ACHN (cell line): ENCODE data around the gene TRAF4.

Source experiments
- DNase-seq: peaks from one replicate; pipeline ENCODE4 v3.0.0-alpha.2; 2015
- in situ Hi-C: cut with HindIII; loops from 2 replicates; pipeline ENCODE4 v1.10.0; 2017; ENCODE audit warnings: low sequenced_read_pairs, low pct_ligation_motif_present, low pct_unique_long_range_greater_than_20kb

Gene TRAF4

DNA sequence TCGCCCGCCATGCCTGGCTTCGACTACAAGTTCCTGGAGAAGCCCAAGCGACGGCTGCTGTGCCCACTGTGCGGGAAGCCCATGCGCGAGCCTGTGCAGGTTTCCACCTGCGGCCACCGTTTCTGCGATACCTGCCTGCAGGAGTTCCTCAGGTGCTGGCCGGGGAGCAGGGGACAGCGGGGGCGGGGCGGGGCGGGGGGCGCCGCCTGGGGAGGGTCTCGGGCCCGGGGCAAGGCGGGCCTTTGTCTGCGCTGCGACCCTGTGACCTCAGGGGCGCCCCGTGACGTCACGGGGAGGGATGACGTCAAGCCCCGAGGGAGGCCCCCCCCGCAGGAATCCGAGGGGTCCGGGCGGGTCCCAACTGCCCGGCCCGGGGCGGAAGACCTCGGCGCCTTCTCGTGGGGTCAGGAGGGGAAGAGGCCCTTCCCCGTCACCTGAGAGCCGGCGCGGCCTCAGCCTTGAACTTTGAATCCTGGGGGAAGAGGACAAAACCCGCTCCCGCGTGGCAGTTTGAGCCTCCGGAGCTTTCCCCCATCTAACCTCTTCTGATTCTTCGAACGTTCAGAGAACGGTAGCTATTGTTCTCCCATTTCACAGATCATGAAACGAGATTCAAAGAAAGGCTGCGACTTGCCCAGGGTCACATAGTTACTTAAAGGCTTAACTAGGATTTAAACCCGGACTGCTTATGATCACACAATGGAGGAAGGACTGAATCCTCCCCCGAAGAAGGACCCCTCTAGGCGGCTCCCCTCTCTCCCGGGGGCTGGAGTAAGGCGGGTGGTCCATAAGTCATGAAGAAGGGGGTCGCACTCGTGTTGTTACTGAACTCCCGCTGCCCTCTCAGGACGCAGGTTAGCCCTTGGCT lies 527 bp downstream of the TRAF4 start:
- in situ Hi-C loops = no loop called here
- DNase-seq = peak; percentile 54

DNA sequence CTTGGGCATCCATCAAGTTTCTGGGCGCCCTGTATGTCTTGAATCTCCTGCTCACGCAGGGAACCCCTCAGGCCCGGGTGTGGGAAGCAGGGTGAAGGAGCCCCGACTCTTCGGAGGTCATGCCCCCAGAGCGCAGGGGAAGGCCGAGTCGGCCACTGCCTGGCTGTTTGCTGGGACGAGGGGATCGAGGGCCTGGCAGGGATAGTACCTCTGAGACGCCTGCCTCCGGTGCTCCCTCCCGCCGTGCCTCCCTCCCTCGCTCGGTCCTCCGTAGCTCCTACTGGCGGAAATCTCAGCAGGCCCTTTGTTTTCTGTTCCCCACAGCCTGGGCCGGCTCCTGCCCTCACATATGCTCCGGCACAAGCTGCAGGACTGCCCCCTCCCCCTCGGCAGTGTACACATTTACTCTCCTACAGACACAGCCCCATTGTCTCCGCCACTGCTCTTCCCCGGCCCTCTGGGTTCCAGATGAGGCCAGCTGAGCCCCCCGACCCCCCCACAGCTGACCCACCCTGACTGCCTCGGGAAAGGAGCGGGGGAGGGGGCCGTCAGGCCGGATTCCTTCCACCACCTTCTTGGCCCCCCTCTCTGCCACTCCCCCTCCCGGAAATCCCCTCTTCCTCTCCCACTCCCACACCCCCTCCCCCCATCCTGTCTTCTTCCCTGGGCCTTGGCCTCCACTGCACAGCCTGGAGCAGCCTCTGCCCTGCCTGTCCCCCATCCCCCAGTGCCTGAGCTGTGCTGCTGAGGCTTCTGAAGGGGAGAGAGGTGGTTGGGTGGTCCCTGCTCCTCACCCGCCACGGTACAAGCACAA lies 1.4 kb downstream of the TRAF4 start:
- in situ Hi-C loops = no loop called here

DNA sequence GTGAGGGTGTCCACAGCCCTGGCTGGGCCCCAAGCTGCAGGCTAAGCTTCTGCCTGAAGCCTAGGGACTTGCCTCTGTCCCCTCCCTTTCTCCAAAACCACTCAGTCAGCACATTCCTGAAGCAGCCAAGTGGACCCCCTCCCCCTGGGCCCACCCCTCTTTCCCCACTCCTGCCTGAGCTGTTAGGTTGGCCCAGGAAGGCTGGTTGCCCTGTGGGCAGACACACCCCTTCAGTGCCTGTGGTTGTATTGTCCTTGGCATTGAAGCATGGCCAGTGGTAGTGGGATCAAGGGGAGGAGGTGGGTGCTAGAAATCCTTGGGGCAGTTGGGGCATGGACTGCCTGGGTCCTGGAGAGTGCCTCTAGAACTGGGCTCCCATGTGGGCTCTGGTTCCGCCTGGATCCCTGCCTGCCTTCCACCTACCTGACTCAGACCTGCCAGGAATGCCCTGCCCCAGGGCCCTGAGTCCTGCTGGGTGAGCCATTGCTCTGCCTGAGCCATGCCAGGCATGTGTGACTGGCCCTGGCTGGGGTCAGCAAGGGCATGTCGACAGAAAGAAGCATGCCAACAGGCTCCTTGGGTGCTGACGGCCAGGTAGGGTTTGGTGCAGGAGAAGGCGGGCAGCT lies 2.1 kb downstream of the TRAF4 start:
- peak; percentile 61 for DNase-seq
- in situ Hi-C loops = no loop called here

More for the DNA sequence above, 1.4 kb downstream of the TRAF4 start:
- peak; percentile 41 for DNase-seq

DNA sequence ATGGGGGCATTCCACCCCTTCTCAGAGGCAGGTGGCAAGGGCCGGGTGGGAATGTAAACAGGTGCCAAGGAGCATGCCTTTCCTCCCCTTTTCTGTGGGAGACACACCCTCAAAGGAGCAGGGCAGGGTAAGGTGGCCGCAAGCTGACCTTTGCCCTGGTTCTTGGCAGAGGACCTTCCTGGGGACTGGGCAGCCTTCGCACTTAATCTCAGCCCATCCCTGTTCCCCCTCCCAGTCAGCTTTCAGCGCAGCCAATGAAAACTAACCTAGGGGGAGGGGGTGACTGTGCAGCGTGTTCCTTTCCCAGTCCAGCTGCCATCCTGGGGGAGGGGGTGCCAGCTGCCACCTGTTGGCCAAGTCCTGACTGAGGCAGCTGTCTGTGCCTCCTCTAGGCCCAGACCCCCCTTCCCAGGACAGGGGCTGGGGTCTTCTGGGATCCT lies 2.8 kb downstream of the TRAF4 start:
- in situ Hi-C loops = no loop called here
- no peak for DNase-seq

DNA sequence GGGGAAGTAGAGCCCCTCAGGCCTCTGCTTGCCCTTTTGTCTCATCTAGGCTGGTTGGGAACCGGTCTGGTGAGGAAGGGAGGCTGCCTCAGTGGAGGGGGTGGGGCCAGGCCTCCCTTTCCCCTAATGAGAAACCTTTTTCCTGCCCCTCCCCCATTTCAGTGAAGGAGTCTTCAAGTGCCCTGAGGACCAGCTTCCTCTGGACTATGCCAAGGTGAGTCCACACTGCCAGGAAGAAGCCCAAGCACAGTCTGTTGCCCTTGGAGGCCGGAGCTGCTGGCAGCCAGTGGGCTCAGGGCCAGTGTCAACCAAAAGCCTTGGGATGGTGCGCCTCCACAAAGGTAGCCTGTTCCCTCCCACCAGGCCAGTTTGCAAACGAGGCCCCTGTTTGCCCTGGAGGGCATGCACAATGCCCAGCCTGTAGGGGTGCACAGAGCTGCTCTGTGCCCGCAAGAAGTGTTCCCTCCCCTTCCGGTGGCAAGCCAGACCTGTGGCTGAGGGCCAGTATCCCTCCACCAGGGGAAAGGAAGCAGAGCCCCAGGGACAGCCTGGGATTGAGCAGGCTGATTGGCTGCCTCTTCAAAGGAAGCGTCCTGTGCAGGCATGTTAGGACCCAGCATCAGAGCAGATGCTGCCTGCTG lies 3.4 kb downstream of the TRAF4 start:
- in situ Hi-C loops = no loop called here
- no peak for DNase-seq

DNA sequence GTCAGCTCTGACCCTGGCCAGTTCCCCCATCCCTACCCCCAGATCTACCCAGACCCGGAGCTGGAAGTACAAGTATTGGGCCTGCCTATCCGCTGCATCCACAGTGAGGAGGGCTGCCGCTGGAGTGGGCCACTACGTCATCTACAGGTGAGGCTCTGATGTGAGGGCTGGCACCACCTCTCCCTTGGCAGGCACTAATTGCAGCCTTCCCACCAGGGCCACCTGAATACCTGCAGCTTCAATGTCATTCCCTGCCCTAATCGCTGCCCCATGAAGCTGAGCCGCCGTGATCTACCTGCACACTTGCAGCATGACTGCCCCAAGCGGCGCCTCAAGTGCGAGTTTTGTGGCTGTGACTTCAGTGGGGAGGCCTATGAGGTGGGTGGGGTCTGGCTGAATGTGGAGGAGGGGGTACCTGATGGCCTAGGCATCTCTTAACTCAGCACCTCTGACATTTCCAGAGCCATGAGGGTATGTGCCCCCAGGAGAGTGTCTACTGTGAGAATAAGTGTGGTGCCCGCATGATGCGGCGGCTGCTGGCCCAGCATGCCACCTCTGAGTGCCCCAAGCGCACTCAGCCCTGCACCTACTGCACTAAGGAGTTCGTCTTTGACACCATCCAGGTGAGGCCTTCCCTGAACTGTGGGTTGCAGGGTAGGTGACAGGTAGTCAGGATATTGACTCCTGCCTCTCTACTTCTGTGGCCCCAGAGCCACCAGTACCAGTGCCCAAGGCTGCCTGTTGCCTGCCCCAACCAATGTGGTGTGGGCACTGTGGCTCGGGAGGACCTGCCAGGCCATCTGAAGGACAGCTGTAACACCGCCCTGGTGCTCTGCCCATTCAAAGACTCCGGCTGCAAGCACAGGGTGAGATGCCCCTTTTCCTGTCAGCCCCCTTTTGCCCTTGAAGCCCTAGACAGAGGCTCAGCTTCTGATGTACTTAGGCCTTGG lies 4.3 kb downstream of the TRAF4 start:
- no peak for DNase-seq
- in situ Hi-C loops = no loop called here

DNA sequence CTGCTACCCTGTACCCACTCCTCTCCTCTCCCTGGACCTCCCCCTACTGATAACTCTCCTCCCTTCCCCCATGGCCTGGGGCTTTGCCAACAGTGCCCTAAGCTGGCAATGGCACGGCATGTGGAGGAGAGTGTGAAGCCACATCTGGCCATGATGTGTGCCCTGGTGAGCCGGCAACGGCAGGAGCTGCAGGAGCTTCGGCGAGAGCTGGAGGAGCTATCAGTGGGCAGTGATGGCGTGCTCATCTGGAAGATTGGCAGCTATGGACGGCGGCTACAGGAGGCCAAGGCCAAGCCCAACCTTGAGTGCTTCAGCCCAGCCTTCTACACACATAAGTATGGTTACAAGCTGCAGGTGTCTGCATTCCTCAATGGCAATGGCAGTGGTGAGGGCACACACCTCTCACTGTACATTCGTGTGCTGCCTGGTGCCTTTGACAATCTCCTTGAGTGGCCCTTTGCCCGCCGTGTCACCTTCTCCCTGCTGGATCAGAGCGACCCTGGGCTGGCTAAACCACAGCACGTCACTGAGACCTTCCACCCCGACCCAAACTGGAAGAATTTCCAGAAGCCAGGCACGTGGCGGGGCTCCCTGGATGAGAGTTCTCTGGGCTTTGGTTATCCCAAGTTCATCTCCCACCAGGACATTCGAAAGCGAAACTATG lies 5.2 kb downstream of the TRAF4 start:
- in situ Hi-C loops = no loop called here
- no peak for DNase-seq

DNA sequence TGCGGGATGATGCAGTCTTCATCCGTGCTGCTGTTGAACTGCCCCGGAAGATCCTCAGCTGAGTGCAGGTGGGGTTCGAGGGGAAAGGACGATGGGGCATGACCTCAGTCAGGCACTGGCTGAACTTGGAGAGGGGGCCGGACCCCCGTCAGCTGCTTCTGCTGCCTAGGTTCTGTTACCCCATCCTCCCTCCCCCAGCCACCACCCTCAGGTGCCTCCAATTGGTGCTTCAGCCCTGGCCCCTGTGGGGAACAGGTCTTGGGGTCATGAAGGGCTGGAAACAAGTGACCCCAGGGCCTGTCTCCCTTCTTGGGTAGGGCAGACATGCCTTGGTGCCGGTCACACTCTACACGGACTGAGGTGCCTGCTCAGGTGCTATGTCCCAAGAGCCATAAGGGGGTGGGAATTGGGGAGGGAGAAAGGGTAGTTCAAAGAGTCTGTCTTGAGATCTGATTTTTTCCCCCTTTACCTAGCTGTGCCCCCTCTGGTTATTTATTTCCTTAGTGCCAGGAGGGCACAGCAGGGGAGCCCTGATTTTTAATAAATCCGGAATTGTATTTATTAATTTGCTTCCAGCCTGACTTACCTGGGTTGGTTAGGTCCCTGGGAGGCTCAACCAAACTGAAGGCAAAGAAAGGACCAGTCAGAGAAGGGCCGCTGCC lies 5.8 kb downstream of the TRAF4 start:
- in situ Hi-C loops = no loop called here
- DNase-seq = no peak

DNA sequence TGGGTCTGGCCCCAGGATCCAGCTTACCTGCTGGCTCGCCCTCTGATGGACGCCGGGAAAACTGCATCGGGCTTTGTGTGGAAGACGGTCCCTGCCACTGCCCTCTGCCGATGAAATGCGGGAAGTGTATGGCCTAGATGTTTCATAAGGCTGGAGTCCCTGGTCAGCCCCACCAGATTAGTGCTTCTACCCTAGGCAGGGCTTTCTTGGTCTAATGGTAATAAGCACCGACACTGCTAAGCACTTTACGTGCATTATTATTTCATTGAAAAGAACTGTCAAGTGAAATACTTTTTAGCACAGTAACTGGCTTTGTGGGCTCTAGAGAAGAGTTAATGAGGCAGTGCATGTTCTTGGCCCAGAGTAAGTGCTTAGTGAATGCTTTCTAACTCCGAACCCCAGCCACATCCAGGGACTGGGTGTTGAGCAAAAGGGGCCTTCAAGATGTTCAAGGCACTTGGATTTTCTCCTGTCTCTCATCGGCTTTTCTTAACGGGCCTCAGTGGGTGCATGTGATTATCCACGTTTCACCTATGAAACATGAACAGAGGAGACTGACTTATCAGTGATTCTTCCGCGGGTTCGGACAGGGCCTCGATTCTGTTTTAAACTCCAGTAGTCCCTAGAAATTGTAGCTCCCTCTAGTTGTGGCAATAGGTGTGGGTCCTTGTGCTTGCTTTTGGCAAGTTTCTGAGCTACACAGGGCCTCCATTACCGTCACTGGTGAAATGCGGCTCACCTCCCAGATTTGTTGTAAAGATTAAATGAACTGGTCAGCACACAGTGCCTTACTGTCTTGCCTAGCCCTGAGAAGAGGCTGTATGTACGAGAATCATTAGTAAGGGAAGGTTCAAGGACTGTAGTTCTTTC lies 6.6 kb downstream of the TRAF4 start:
- in situ Hi-C loops = no loop called here
- DNase-seq = peak; percentile 94

DNA sequence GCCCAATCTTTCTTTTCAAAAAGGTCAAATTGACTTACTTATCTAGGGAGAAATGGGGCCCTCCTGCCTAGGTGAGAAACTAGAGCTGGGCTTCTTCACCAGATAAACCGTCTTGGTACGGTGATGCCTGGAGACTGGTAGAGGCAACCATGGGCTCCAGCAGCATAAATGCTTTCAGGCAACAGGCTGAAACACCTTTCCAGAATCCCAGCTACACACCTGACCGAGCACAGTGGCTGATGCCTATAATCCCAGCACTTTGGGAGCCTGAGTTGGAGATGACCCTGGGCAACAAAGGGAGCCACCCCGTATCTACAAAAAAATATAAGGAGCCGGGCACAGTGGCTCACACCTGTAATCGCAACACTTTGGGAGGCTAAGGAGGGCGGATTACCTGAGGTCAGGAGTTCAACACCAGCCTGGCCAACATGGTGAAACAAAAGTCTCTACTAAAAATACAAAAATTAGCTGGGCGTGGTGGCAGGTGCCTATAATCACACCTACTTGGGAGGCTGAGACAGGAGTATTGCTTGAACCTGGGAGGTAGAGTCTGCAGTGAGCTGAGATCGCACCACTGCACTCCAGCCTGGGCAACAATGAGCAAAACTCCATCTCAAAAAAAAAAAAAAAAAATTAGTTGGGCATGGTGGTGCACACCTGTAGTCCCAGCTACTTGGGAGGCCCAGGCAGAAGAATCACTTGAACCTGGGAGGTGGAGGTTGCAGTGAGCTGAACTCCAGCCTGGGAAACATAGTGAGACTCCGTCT lies 8.0 kb downstream of the TRAF4 start:
- DNase-seq = no peak
- in situ Hi-C loops = no loop called here

DNA sequence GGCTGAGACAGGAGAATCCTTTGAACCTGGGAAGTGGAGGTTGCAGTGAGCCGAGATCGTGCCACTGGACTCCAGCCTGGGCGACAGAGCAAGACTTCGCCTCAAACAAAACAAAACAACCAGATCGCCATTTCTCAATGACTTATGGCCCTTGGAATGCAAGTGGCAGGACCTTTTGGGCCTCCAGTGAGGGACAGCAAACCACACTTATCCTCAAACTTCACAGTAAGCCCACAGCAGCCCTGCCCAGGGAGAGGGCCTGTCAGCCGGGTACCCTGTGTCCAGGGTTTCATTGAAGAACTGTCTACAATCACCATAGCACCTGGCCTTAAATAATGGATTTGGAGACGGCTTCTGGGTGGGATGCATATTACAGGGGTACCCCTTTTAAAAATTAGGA lies 11.7 kb downstream of the TRAF4 start:
- peak; percentile 54 for DNase-seq
- in situ Hi-C loops = no loop called here

DNA sequence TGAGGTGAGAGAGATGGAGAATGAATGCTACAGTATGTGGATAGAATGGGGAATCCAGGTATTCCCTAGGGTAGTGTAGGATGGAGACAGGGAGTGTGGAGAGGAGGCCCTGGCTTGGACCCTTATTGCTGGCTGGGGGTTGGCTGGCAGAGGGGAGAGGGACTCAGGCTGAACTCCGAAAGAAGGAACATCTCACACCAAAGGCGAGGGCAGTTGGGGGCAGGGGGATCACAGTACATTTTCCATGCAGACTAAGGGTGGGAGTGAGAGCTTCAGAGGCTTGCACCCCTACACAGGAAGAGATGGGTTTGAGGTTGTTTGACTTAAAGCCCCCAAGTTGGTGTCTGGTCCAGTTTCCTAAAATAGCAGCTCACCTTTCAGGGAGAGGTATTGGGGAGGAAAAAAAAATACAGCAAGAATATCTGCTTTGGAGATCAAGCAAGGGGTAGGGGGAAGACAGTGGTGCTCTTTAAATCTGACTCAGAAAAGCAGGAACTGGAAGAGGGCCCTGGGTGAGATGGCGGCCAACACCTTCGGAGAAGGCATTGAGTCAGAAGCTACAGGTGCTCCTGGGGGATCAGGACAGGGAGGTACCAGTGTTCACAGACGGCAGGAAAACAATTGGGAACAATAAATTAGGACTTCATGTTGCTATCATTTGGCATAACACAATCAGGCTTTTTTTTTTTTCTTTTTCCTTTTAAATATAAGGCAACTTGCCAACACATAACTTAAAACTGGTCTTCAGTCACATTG lies 12.4 kb downstream of the TRAF4 start:
- no peak for DNase-seq
- in situ Hi-C loops = no loop called here

DNA sequence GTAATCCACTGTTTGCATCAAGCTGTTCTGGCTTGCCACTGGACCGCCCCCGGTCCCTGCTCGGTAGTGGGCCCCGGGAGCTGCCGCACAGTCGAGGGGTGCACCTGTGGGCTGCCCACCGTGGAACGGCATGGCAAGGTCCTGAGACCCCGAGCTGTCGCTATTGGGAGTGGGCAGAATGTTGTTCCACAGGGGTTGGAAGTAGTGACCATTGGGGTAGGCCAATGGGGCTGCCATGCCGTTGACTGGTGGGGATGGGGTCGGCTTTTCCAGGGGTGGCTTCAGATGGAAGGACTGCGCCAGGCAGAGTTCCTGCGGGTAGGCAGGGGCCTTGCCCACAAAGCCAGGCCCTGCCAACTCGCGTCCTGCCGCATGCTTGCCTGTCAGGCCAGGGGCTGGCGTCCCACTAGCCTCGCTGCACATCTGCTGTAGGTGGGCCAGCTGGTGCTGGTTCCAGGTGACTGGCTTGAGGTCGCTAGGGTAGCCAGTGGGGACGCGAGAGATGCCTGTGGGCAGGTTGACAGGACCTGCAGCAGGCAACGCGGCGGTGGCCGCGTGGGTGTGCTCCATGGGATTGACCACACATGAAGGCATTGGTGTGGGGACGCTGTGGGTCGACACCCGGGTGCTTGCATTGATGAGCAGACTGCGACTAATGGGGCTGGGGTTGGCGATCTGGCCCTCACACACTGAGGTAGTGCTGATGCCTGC lies 14.8 kb downstream of the TRAF4 start:
- in situ Hi-C loops = no loop called here
- DNase-seq = no peak

DNA sequence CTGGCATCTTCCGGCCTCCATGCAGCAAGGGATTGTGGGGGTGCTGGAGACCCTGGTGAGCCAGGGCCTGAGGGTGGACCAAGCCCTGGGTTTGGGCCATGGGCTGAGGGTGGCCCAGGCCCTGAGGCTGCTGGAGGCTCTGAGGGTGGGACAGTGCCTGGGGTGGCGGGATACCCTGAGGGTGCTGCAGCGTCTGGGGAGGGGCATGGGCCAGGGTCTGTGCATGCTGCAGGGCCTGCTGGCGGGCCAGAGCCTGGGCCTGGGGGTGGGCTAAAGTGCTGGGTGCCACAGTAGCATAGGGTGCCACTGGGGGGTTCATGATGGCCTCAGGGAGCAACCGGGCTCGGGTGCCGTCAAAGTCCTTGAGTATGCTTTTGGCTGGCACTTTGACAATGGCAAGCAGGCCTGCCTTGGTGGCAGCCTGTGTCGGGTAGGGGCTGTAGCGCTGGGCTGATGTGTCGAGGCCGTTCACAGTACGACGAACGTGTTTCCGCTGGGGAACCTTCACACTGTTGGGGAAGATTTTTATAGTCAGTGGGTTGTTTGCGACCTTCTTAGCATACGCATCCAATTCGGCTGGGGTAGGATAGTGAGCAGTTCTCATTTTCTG lies 15.6 kb downstream of the TRAF4 start:
- DNase-seq = no peak
- in situ Hi-C loops = no loop called here
